Heart left ventricle (tissue), 13 donors: ENCODE data around the gene KDM6B.
A peak's percentile ranks its signal among the peaks of the same experiment; 100 is the strongest.

ENCODE experiments used
- POLR2A ChIP-seq, 2 donors: fragments of 450-650 bp; IDR thresholded peaks; one replicate each; pipeline ENCODE4 v1.6.1; 2017; ENCODE audit warnings: antibody characterized with exemption in 2 of 2, mild to moderate bottlenecking in 2 of 2, moderate library complexity in 2 of 2
- TF ChIP-seq, protein P1 (sequence below), 12 donors: fragments of 200-600 bp; sonication (generic) in 4 of 12; IDR thresholded peaks; one replicate each; pipeline versions ENCODE4 v1.5.0 to v1.8.0; 2018 to 2022; ENCODE audit warnings: antibody characterized with exemption in 12 of 12, mild to moderate bottlenecking in 5 of 12
- donor health status: ischemic (EF 13 %, LVEDD 7.1; RV severe dilation, severe dysfunction).
- donor health status: DM: no; HTN: yes; CAD: no.
- donor health status: DM: no; HTN: no; CAD: no.
- donor health status: ischemic (EF 25% LVEDD 6.9; RV normal size, moderate dysfunction).
- donor health status: ischemic (EF 25% LVEDD 5.7; RV mildly dilated, moderate dysfunction).
- donor health status: ischemic (EF 35%, LVEDD 5.7; RV mildly dilated, moderate dysfunction).
- donor health status: nonischemic (EF 11% LVEDD 7.7; RV severe dilation, severe dysfunction).
- donor health status: DM: yes; HTN: yes; CAD: no.
- donor health status: PGD.
- donor health status: ischemic (EF 29% LVEDD 5.4; RV normal size, mild dysfunction).
- donor health status: nonischemic (EF 23%, LVEDD 6.1; RV moderate dilation, normal function).

DNA sequence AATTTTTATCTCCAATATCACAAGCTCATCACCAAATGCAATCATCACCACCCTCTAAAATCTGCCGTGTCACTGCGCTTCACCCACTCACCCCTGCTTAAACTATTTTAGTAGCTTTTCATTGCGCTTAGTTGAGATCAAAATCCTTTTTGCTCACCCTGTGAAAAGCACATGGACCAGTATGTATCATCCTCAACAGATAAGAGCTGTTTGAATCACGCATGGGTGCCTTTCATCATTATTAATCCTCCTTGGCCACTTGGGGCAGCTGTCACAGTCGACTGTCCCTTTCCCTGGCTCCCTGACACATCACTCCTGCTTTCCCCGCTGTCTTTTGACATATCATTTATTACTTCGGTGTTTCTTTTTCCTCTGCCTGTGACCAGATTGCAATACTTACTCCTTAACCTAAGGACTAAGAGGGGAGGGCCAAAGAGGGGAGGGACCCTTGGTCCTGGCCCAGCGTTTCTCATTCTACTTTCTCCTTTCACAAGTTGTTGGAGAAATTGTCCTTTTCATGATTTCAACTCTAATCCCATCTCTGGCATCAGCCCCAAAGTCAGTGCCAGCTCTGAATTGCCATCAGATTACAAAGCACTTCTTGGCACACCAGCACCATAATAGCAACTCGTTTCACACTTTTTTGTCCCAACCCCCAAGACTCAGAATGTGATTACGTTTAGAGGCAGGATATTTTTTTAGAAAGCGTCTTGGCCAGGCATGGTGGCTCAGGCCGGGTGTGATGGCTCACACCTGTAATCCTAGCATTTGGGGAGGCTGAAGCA is 8.6 kb upstream of the KDM6B start:
- TF ChIP-seq POLR2A (IDR thresholded peaks at IDR 0.05) = no peak
- TF ChIP-seq, protein P1, sequence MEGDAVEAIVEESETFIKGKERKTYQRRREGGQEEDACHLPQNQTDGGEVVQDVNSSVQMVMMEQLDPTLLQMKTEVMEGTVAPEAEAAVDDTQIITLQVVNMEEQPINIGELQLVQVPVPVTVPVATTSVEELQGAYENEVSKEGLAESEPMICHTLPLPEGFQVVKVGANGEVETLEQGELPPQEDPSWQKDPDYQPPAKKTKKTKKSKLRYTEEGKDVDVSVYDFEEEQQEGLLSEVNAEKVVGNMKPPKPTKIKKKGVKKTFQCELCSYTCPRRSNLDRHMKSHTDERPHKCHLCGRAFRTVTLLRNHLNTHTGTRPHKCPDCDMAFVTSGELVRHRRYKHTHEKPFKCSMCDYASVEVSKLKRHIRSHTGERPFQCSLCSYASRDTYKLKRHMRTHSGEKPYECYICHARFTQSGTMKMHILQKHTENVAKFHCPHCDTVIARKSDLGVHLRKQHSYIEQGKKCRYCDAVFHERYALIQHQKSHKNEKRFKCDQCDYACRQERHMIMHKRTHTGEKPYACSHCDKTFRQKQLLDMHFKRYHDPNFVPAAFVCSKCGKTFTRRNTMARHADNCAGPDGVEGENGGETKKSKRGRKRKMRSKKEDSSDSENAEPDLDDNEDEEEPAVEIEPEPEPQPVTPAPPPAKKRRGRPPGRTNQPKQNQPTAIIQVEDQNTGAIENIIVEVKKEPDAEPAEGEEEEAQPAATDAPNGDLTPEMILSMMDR (IDR thresholded peaks at IDR 0.05) = peak in 1 of 12 donors; percentile 15
